Cardiac fibroblast (primary cell): ENCODE data around the gene SUPT20HL1.

Experiments
- DNase-seq, 2 donors: peaks; one replicate each; pipeline versions ENCODE4 v3.0.0 to v3.0.0-alpha.2; 2010; ENCODE audit warnings: low read depth in 2 of 2
- H3K4me3 ChIP-seq, 2 donors: replicated peaks in 1 of 2; 1 replicate in 1 of 2; 2 replicates in 1 of 2; pipeline ENCODE4 v1.5.1; 2011; ENCODE audit warnings: low read depth in 2 of 2, low read length in 2 of 2, mild to moderate bottlenecking in 2 of 2, moderate library complexity in 1 of 2
- CTCF ChIP-seq: IDR thresholded peaks from one replicate; pipeline ENCODE4 v1.5.1; 2011; ENCODE audit warnings: low read depth, mild to moderate bottlenecking, low read length, inconsistent platforms

The SUPT20HL1 gene

GRCh38 chrX:24325231-24325630 is 35.2 kb upstream of the SUPT20HL1 start:
- no peak for TF ChIP-seq CTCF
- DNase-seq: no peak
- no peak overlapping the region for H3K4me3 ChIP-seq

GRCh38 chrX:24332878-24333277 is 27.6 kb upstream of the SUPT20HL1 start:
- TF ChIP-seq CTCF: no peak
- H3K4me3 ChIP-seq: no peak overlapping the region
- DNase-seq: peak in 1 of 2 donors; percentile 28

- no peak overlapping the region for H3K4me3 ChIP-seq
- DNase-seq: no peak
- TF ChIP-seq CTCF: no peak
These were observed 27.1 kb upstream of the SUPT20HL1 start for GRCh38 chrX:24333371-24333770.

GRCh38 chrX:24334461-24334860 is 26.0 kb upstream of the SUPT20HL1 start:
- H3K4me3 ChIP-seq: no peak overlapping the region
- DNase-seq: peak in 1 of 2 donors; percentile 25
- no peak for TF ChIP-seq CTCF

DNA sequence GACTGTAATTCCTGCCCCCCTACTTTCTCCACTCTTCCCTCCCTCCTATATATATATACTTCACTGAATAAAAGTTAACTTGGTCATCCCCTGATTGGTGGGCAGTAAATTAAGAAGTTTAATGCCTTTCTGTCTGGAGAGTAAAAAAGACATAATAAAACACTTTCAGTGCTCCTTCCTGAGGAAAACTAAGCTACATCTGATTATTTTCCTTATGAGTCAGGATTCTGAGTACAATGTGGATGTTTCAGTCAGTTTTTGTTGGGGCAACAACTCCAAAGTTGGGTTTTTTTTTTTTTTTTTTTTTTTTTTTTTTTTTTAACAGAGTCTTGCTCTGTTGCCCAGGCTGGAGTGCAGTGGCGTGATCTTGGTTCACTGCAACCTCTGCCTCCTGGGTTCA is 24.6 kb upstream of the SUPT20HL1 start:
- no peak overlapping the region for H3K4me3 ChIP-seq
- peak in 1 of 2 donors; percentile 44 for DNase-seq
- no peak for TF ChIP-seq CTCF

GRCh38 chrX:24339911-24340310 is 20.5 kb upstream of the SUPT20HL1 start:
- no peak for DNase-seq
- TF ChIP-seq CTCF: no peak
- H3K4me3 ChIP-seq: no peak overlapping the region

- DNase-seq: no peak
- no peak overlapping the region for H3K4me3 ChIP-seq
- TF ChIP-seq CTCF: no peak
These were observed 19.9 kb upstream of the SUPT20HL1 start for GRCh38 chrX:24340501-24340900.
